BLaER1 treated with 17β-estradiol and CSF1 and Interleukin-3, amounts not matched to agents 10 nM and 100 nM (cell line): ENCODE data around the gene SNAPC5.
"Not testable (repeated sequence)": the region's sequence is repeated elsewhere in the genome, so short reads cannot be mapped to it uniquely, and the experiment has no call there.

ENCODE experiments used
- H3K27ac ChIP-seq, 11 experiments: shearing (Covaris generic); formaldehyde crosslinking; 2 replicates each; pipeline ENCODE4 v1.8.1; 2022
- H3K27me3 ChIP-seq, 11 experiments: shearing (Covaris generic); formaldehyde crosslinking; 2 replicates each; pipeline ENCODE4 v1.8.1; 2022
- H3K36me3 ChIP-seq, 11 experiments: shearing (Covaris generic); formaldehyde crosslinking; 2 replicates each; pipeline ENCODE4 v1.8.1; 2022
- H3K4me1 ChIP-seq, 10 experiments: shearing (Covaris generic); formaldehyde crosslinking; 2 replicates each; pipeline ENCODE4 v1.8.1; 2022
- H3K4me2 ChIP-seq, 11 experiments: shearing (Covaris generic); formaldehyde crosslinking; 2 replicates each; pipeline ENCODE4 v1.8.1; 2022
- H3K4me3 ChIP-seq, 10 experiments: shearing (Covaris generic); formaldehyde crosslinking; 2 replicates each; pipeline ENCODE4 v1.8.1; 2022
- H3K9ac ChIP-seq, 11 experiments: shearing (Covaris generic); formaldehyde crosslinking; 2 replicates each; pipeline ENCODE4 v1.8.1; 2022
- H3K9me3 ChIP-seq, 11 experiments: shearing (Covaris generic); formaldehyde crosslinking; replicated peaks in 1 of 11; 2 replicates each; pipeline ENCODE4 v1.8.1; 2022
- H4K20me1 ChIP-seq, 11 experiments: shearing (Covaris generic); formaldehyde crosslinking; 2 replicates each; pipeline ENCODE4 v1.8.1; 2022
- Cebpa-rat ChIP-seq, 11 experiments: shearing (Covaris generic); IDR thresholded peaks; 2 replicates each; pipeline ENCODE4 v1.8.1; 2022

The SNAPC5 gene

GRCh38 chr15:66505818-66506217, 8.3 kb upstream of the SNAPC5 start:
- Histone ChIP-seq H3K27ac (peak overlapping the region; percentile 92 to 99 (median 97); a peak in 20 of 22 replicates), H3K4me1 (peaks cover 35 to 57% (median 48%) of the 10 kb centered on the region in 10 experiments), H3K9me3 (no peaks in the 10 kb centered on the region), H3K27me3 (no peaks in the 10 kb centered on the region), H3K4me2 (peak overlapping the region; percentile 74 to 91 (median 84)), H3K4me3 (peak overlapping the region; percentile 78 to 93 (median 87)), H4K20me1 (peaks cover 30 to 35% (median 31%) of the 10 kb centered on the region in 11 experiments; a peak in 21 of 22 replicates), H3K9ac (peak overlapping the region; percentile 88 to 100 (median 95)), H3K36me3 (peaks cover 25 to 56% (median 40%) of the 10 kb centered on the region in 11 experiments)
- no peak for TF ChIP-seq Cebpa-rat (IDR thresholded peaks at IDR 0.05)

DNA sequence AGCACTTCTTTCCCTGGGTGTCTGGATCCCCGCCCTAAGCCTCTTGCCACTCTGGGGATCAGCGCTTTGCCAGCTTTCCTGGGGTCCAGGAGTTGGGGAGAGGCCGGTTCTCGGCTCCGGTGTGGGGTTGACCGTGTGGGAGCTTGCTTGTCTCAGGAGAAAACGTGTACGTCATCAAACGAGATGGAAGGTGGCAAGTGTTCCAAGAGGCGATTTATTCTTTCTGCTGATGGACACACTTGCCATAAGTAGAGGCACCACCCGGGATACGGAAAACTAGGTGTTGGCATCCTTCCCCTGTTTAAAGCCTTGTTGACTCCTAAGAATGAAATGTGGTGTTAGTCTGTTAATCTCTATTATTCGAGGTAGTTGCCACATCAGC, 7.9 kb upstream of the SNAPC5 start:
- TF ChIP-seq Cebpa-rat (IDR thresholded peaks at IDR 0.05): no peak
- no peaks in the 10 kb centered on the region for H3K27me3 ChIP-seq
- no peaks in the 10 kb centered on the region for H3K9me3 ChIP-seq
- peaks cover 34 to 39% (median 35%) of the 10 kb centered on the region in 11 experiments; a peak in 21 of 22 replicates for H4K20me1 ChIP-seq
- H3K4me1 ChIP-seq: peaks cover 39 to 61% (median 52%) of the 10 kb centered on the region in 10 experiments
- H3K36me3 ChIP-seq: peaks cover 29 to 56% (median 40%) of the 10 kb centered on the region in 11 experiments
- H3K27ac ChIP-seq: peak overlapping the region; percentile 92 to 99 (median 97)
- peak overlapping the region; percentile 74 to 91 (median 84) for H3K4me2 ChIP-seq
- peak overlapping the region; percentile 88 to 100 (median 95) for H3K9ac ChIP-seq
- H3K4me3 ChIP-seq: peak overlapping the region; percentile 78 to 93 (median 87)

GRCh38 chr15:66504563-66505429, 7.2 kb upstream of the SNAPC5 start, which contains the start of the genes RPL4 and ZWILCH:
Gene RPL4, minus strand, starts transcription at chr15:66504855. Its CDS starts 65 bp downstream, at chr15:66504790.
Gene ZWILCH, plus strand, starts transcription at chr15:66505326. Its CDS starts 13 bp downstream, at chr15:66505339.
- Histone ChIP-seq H3K4me3 (peak within 1 kb of the TSS; percentile 78 to 93 (median 87)), H3K9ac (peak within 1 kb of the TSS; percentile 88 to 100 (median 95)), H3K4me1 (peaks cover 45 to 67% (median 58%) of the 10 kb centered on the region in 10 experiments), H3K4me2 (peak within 1 kb of the TSS; percentile 88 to 96 (median 93)), H3K27me3 (no peaks in the 10 kb centered on the region), H3K36me3 (peaks cover 35 to 56% (median 46%) of the 10 kb centered on the region in 11 experiments), H3K27ac (peak within 1 kb of the TSS; percentile 92 to 99 (median 97)), H4K20me1 (peaks cover 37 to 46% (median 41%) of the 10 kb centered on the region in 11 experiments; a peak in 21 of 22 replicates), H3K9me3 (no peaks in the 10 kb centered on the region)
- TF ChIP-seq Cebpa-rat (IDR thresholded peaks at IDR 0.05): no peak

- H3K27ac ChIP-seq: peak overlapping the region; percentile 92 to 99 (median 97)
- H3K36me3 ChIP-seq: peaks cover 44 to 56% (median 51%) of the 10 kb centered on the region in 11 experiments
- no peak for TF ChIP-seq Cebpa-rat (IDR thresholded peaks at IDR 0.05)
- H3K4me2 ChIP-seq: peak overlapping the region; percentile 88 to 96 (median 93)
- no peaks in the 10 kb centered on the region for H3K27me3 ChIP-seq
- peaks cover 49 to 72% (median 65%) of the 10 kb centered on the region in 10 experiments for H3K4me1 ChIP-seq
- H4K20me1 ChIP-seq: peaks cover 37 to 54% (median 49%) of the 10 kb centered on the region in 11 experiments; a peak in 21 of 22 replicates
- peak overlapping the region; percentile 78 to 93 (median 87) for H3K4me3 ChIP-seq
- peak overlapping the region; percentile 88 to 100 (median 95) for H3K9ac ChIP-seq
- no peaks in the 10 kb centered on the region for H3K9me3 ChIP-seq
Observed at GRCh38 chr15:66503780-66504562, 6.4 kb upstream of the SNAPC5 start.

- Histone ChIP-seq H3K9ac (peak overlapping the region; percentile 88 to 100 (median 95)), H3K36me3 (peaks cover 52 to 59% (median 56%) of the 10 kb centered on the region in 11 experiments), H3K4me1 (peaks cover 55 to 76% (median 66%) of the 10 kb centered on the region in 10 experiments), H3K4me3 (peak overlapping the region; percentile 78 to 93 (median 87)), H3K4me2 (peak overlapping the region; percentile 88 to 96 (median 93)), H3K27ac (peak overlapping the region; percentile 92 to 99 (median 97); a peak in 21 of 22 replicates), H4K20me1 (peaks cover 43 to 62% (median 57%) of the 10 kb centered on the region in 11 experiments; a peak in 21 of 22 replicates)
- H3K9me3 ChIP-seq, H3K27me3 ChIP-seq: not testable (repeated sequence)
Observed at GRCh38 chr15:66503041-66503648, 5.6 kb upstream of the SNAPC5 start.

DNA sequence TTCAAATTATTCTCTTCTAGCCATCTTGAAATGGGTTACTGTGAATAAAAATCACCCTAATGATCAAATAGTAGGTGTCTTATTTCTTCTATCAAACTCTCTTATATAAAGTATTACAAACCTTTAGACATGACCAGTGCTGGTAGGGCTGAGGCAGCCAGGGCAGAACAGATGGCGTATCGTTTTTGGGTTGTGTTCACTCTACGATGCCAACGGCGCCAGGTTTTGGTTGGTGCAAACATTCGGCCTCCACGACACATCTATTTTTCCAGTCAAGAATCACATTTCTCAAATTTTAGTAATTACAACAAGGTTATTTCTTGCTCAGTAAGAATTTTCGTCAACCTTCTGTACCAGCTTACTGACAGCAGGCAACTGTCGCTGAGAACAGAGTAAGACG, 4.9 kb upstream of the SNAPC5 start:
- peaks cover 52 to 60% (median 57%) of the 10 kb centered on the region in 11 experiments for H3K36me3 ChIP-seq
- peaks cover 55 to 74% (median 66%) of the 10 kb centered on the region in 10 experiments for H3K4me1 ChIP-seq
- TF ChIP-seq Cebpa-rat (IDR thresholded peaks at IDR 0.05): no peak
- no peaks in the 10 kb centered on the region for H3K9me3 ChIP-seq
- H3K4me3 ChIP-seq: peak overlapping the region; percentile 78 to 93 (median 87); a peak in 18 of 20 replicates
- H3K4me2 ChIP-seq: peak overlapping the region; percentile 88 to 96 (median 93)
- peak overlapping the region in 9 of 11 experiments; percentile 92 to 99 (median 97); a peak in 13 of 22 replicates for H3K27ac ChIP-seq
- no peaks in the 10 kb centered on the region for H3K27me3 ChIP-seq
- peak overlapping the region; percentile 88 to 100 (median 95) for H3K9ac ChIP-seq
- H4K20me1 ChIP-seq: peaks cover 45 to 65% (median 61%) of the 10 kb centered on the region in 11 experiments; a peak in 21 of 22 replicates

GRCh38 chr15:66500346-66500745, 2.8 kb upstream of the SNAPC5 start:
- H4K20me1 ChIP-seq: peaks cover 45 to 65% (median 61%) of the 10 kb centered on the region in 11 experiments; a peak in 21 of 22 replicates
- peaks cover 58 to 80% (median 67%) of the 10 kb centered on the region in 11 experiments for H3K36me3 ChIP-seq
- H3K4me1 ChIP-seq: peaks cover 51 to 68% (median 64%) of the 10 kb centered on the region in 10 experiments
- not testable (repeated sequence) for H3K27me3 ChIP-seq, H3K9me3 ChIP-seq
- H3K4me3 ChIP-seq: peak overlapping the region in 8 of 10 experiments; percentile 80 to 92 (median 87); a peak in 10 of 20 replicates
- peak overlapping the region; percentile 67 to 100 (median 92); a peak in 20 of 22 replicates for H3K9ac ChIP-seq
- H3K4me2 ChIP-seq: peak overlapping the region; percentile 36 to 96 (median 93)
- peak overlapping the region in 8 of 11 experiments; percentile 29 to 58 (median 40); a peak in 13 of 22 replicates for H3K27ac ChIP-seq
